Activated CD8-positive, alpha-beta T cell treated with anti-CD3 and anti-CD28 coated beads for 36 hours (primary cell): ENCODE data around the gene ADAMTS10. TPM values are rescaled to one million over a fixed set of nuclear protein-coding genes. Genes with fewer than 3 reads are reported as not detected.

Experiments used
- ATAC-seq: fragments of 200-7000 bp; cut with Tn5 transposase; one replicate; pipeline ENCODE4 v1.10.0; 2021; ENCODE audit warnings: mild to moderate bottlenecking, moderate library complexity
- CTCF ChIA-PET: fragments of 350-600 bp; sonication (Branson Sonifier 250); formaldehyde crosslinking; loops from one replicate; lab custom pipeline; 2021; ENCODE audit warnings: antibody characterized with exemption; lab: Charles Lee
- POLR2A ChIA-PET: fragments of 350-600 bp; sonication (Branson Sonifier 250); formaldehyde crosslinking; loops from one replicate; lab custom pipeline; 2021; ENCODE audit warnings: antibody characterized with exemption; lab: Charles Lee
- DNase-seq: peaks from one replicate; pipeline ENCODE4 v3.0.0-alpha.2; 2020
- H3K27ac Mint-ChIP-seq: one replicate; pipeline ENCODE4 v1.8.0; 2021; ENCODE audit warnings: mild to moderate bottlenecking, mixed read lengths
- H3K27me3 Mint-ChIP-seq: one replicate; pipeline ENCODE4 v1.8.0; 2021; ENCODE audit warnings: mixed read lengths
- H3K36me3 Mint-ChIP-seq: one replicate; pipeline ENCODE4 v1.8.0; 2021; ENCODE audit warnings: low read depth, mixed read lengths
- H3K4me1 Mint-ChIP-seq: one replicate; pipeline ENCODE4 v1.8.0; 2021; ENCODE audit warnings: low read depth, mixed read lengths
- H3K4me3 Mint-ChIP-seq: one replicate; pipeline ENCODE4 v1.8.0; 2021; ENCODE audit warnings: mild to moderate bottlenecking, moderate library complexity, mixed read lengths
- H3K9me3 Mint-ChIP-seq: one replicate; pipeline ENCODE4 v1.8.0; 2021; ENCODE audit warnings: mixed read lengths
- CTCF ChIP-seq: fragments of 200-600 bp; IDR thresholded peaks from one replicate; pipeline ENCODE4 v1.8.0; 2022; ENCODE audit warnings: antibody characterized with exemption, mild to moderate bottlenecking
- intact Hi-C: fragments of 100-400 bp; cut with micrococcal nuclease; formaldehyde crosslinking; loops from one replicate; pipeline ENCODE4 v1.10.0; 2022
- total RNA-seq, 2 experiments: library from RNA; stranded (reverse); gene quantifications; one replicate each; pipeline ENCODE4 v1.2.3, GENCODE V29; 2021

Gene ADAMTS10
- total RNA-seq, 2 experiments from 2014 or later = 3.7 to 4.0 TPM

GRCh38 chr19:8550070-8550469, 60.4 kb downstream of the ADAMTS10 start:
- CTCF ChIA-PET = no interaction called here
- POLR2A ChIA-PET = no interaction called here
- intact Hi-C loops = no loop called here
- H3K27me3 Mint-ChIP-seq = no peaks in the 10 kb centered on the region
- no peak for ATAC-seq
- TF ChIP-seq CTCF = no peak
- H3K4me3 Mint-ChIP-seq = no peak overlapping the region
- no peaks in the 10 kb centered on the region for H3K9me3 Mint-ChIP-seq
- peaks cover 3% of the 10 kb centered on the region for H3K4me1 Mint-ChIP-seq
- no peaks in the 10 kb centered on the region for H3K36me3 Mint-ChIP-seq
- no peak for DNase-seq
- H3K27ac Mint-ChIP-seq = no peak overlapping the region

- ATAC-seq (no peak), DNase-seq (no peak)
- CTCF ChIA-PET = interaction anchor here (0.6 to 1.4 kb wide), 3 partner anchors 32 to 192 kb away, joined by 3 to 4 read pairs (median 3); no protein-coding TSS in a partner anchor
- intact Hi-C loops = no loop called here
- TF ChIP-seq CTCF = no peak
- no peak overlapping the region for H3K27ac Mint-ChIP-seq
- H3K4me1 Mint-ChIP-seq = no peaks in the 10 kb centered on the region
- H3K36me3 Mint-ChIP-seq = no peaks in the 10 kb centered on the region
- no peaks in the 10 kb centered on the region for H3K27me3 Mint-ChIP-seq
- no peak overlapping the region for H3K4me3 Mint-ChIP-seq
- no peaks in the 10 kb centered on the region for H3K9me3 Mint-ChIP-seq
- POLR2A ChIA-PET = interaction anchor here (0.8 kb wide), 1 partner anchor 399 kb away, joined by 3 read pairs; no protein-coding TSS in a partner anchor
Measured at GRCh38 chr19:8545743-8546142, 64.8 kb downstream of the ADAMTS10 start.

- H3K27me3 Mint-ChIP-seq = no peaks in the 10 kb centered on the region
- no peaks in the 10 kb centered on the region for H3K4me1 Mint-ChIP-seq
- intact Hi-C loops = no loop called here
- H3K4me3 Mint-ChIP-seq = no peak overlapping the region
- ChIA-PET CTCF (no interaction called here), POLR2A (interaction anchor here (0.6 kb wide), 1 partner anchor 507 kb away, joined by 3 read pairs; no protein-coding TSS in a partner anchor)
- H3K9me3 Mint-ChIP-seq = no peaks in the 10 kb centered on the region
- no peak overlapping the region for H3K27ac Mint-ChIP-seq
- no peak for TF ChIP-seq CTCF
- DNase-seq (no peak), ATAC-seq (no peak)
- H3K36me3 Mint-ChIP-seq = no peaks in the 10 kb centered on the region
Measured at GRCh38 chr19:8544168-8544567, 66.3 kb downstream of the ADAMTS10 start.

GRCh38 chr19:8539621-8540149, 70.8 kb downstream of the ADAMTS10 start:
- ChIA-PET POLR2A (no interaction called here), CTCF (interaction anchor here (1.4 kb wide), 1 partner anchor 76 kb away, joined by 5 read pairs; no protein-coding TSS in a partner anchor)
- no peak for DNase-seq
- no peaks in the 10 kb centered on the region for H3K27me3 Mint-ChIP-seq
- no peak for ATAC-seq
- TF ChIP-seq CTCF = no peak
- H3K36me3 Mint-ChIP-seq = no peaks in the 10 kb centered on the region
- H3K4me3 Mint-ChIP-seq = no peak overlapping the region
- H3K9me3 Mint-ChIP-seq = no peaks in the 10 kb centered on the region
- no peaks in the 10 kb centered on the region for H3K4me1 Mint-ChIP-seq
- intact Hi-C loops = no loop called here
- H3K27ac Mint-ChIP-seq = no peak overlapping the region

- no peak for TF ChIP-seq CTCF
- no peaks in the 10 kb centered on the region for H3K9me3 Mint-ChIP-seq
- POLR2A ChIA-PET = no interaction called here
- intact Hi-C loops = no loop called here
- DNase-seq (no peak), ATAC-seq (no peak)
- H3K27ac Mint-ChIP-seq = no peak overlapping the region
- no peaks in the 10 kb centered on the region for H3K27me3 Mint-ChIP-seq
- no peak overlapping the region for H3K4me3 Mint-ChIP-seq
- H3K4me1 Mint-ChIP-seq = no peaks in the 10 kb centered on the region
- H3K36me3 Mint-ChIP-seq = no peaks in the 10 kb centered on the region
- CTCF ChIA-PET = no interaction called here
Measured at GRCh38 chr19:8537099-8537498, 73.4 kb downstream of the ADAMTS10 start.
